GM11168 (cell line): ENCODE data around the gene RAB20.

Experiments used
- in situ Hi-C: fragments of 300-500 bp; cut with MboI; formaldehyde crosslinking; loops from one replicate; pipeline ENCODE4 v1.12.0; 2022; ENCODE audit warnings: low sequenced_read_pairs; ENCODE audit not compliant: unreplicated experiment

Gene RAB20

DNA sequence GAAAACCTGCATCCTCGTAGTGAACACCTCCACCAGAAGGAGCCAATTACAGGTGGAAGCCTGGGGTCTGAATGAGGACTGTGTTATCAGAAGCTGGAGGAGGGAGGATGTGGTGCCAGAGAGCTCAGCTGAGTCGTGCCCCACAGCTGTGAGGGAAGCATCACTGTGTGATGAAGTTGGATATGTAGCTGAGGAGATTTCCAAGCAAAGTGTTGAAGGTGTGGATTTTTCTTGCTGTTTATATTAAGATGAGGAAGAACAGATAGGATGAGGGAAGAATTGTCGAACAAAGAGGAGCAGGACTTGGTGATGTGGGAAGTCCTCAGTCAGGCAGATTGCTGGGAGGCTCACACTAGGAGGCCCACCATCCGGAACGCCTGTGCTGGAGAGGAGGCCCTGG lies 4.4 kb downstream of the RAB20 start:
- in situ Hi-C loops = no loop called here

DNA sequence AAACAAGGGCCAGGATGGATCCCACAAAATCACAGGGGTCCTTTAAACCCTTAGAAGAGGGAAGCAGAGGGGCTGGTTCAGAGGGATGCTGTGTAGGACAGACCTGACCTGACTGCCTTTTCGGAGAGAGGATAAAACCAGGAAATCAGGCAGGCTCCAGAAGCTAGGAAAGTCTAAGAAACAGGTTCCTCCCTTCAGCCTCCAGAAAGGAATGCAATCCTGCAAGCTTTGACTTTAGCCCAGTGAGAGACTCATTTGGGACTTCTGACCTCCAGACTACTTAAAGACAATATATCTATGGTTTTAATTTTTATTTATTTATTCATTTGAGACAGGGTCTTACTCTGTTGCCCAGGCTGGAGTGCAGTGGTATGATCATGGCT lies 5.3 kb downstream of the RAB20 start:
- in situ Hi-C loops = no loop called here

DNA sequence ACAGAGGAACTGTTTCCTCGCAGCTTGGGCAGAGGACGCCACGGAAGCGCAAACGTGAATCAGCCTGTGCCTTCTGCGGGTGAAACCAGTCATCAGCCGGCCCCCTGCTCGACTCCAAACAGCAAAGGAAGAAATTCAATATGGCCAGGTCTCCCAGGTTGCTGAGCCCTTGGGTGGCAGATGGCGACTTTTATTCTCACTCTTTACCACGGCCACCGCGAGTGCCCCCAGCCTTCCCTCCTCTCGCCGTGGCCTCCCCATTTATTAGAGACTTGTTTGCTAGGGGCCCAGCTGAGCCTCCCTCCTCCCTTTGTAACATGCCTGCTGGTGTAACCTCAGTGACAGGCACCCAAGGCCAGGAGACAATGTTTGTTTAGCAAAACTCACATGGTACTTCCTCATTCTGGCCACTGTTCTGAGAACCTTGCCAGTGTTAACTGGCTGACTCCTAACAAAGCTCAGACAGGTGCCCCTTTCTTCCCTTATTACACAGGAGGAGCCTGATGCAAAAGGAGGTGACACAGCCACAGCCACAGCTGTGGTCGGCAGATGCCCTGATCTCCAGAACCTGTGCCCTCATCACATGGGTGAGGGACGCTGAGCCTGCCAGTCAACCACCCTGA lies 5.8 kb downstream of the RAB20 start:
- in situ Hi-C loops = no loop called here

DNA sequence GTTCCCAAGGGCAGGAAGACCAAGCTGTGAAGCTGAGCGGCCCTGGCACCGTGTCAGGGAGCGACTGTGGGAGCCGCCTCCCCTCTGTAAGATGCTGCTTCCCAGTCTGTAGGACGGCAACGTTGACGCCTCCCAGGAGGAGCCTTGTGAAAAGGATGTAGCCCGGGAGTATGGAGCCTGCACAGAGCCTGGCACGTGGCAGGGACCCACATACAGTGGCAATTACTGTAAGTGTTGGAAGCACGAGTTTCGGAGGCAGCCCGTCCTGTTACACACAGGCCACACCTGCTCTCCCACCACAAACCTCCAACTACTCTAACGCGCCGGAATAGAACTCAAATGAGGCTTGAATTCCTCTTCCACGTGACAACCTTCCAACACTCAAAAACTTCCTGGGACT lies 6.6 kb downstream of the RAB20 start:
- in situ Hi-C loops = no loop called here

DNA sequence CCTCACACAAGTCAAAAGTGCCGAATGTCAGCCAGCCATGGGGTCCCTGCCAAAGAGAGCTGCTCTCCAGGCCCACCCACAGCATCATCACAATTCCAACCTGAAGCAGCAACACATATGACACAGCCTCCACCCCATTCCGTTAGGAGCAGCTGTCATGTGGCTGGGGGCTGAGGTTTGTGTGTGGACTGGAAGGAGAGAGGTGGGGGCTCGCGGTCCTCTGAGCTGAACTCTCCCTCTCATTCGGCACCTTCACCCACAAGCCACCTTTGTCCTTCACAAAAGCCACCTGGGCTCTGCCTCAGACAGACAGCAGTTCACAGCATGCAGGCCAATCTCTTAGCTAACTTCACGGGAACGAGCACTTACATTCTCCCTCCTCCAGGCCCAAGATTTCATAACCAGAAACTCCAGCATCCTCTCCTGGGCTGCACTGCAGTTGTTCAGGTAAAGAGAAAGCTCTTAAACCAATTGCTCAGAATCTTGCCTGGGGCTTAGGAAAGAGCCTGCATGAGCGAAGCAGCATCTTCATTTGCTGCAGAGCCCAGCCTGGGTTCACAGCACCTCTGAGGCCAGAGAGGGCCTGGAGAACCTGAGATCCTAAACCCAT lies 7.2 kb downstream of the RAB20 start:
- in situ Hi-C loops = no loop called here

- in situ Hi-C loops = no loop called here
Observed at GRCh38 chr13:110553417-110553816, 8.1 kb downstream of the RAB20 start.

DNA sequence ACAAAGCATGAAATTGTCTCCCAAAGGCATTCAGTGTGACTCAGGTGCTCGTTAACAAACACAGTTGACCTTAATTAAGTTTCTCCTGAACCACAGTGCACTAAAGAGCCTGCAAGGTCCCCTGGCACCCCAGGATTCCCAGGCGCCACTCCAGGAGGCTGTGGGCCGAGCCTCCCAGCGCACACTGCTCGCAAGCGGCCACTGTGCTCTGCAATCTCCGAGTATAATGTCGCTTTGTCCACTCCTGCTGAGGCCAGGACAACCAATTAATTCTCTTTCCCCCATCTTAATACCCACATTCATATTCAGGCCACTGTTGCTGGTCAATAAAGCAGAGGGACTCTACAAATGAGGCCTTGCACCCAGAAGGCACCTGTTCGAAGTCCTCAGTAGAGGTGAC lies 8.8 kb downstream of the RAB20 start:
- in situ Hi-C loops = no loop called here

DNA sequence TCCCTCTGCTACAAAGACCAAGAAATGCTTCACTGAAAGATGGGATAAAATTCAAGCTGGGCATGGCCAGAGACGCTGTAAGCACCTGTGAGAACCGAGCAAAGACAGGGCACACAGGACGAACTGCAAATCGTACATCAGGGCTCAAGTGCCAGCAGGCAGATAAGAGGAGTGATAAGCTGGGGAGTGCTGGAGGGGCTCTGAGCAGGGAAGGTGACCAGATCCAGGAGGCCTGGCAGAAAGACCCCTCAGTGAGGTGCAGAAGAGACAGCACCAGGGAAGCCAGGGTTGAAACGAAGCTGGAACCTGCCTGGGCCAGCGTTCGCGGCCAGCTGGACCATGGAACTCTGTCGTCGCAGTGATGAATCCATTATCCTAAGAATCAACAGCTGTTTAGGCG lies 10.2 kb downstream of the RAB20 start:
- in situ Hi-C loops = no loop called here

- in situ Hi-C loops = no loop called here
Observed at GRCh38 chr13:110549795-110550160, 11.7 kb downstream of the RAB20 start.

- in situ Hi-C loops = no loop called here
Observed at GRCh38 chr13:110548891-110549794, 12.4 kb downstream of the RAB20 start.

DNA sequence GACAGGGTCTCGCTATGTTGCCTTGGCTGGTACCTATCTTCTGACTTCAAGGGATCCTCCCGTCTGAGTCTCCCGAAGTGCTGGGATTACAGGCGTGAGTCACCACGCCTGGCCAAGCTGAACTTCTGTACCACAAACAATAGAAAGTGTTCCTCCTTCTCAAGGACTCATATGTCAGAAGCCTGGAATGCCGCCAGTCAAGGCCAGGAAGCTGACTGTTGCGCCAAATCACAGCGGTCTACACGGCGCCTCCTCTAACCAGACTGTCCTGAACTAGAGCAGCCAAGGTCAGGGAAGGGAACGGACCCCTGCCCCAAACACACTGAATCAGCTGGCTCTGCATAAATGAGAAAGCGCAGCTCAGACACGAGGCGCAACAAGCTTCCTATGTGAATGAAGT lies 14.6 kb downstream of the RAB20 start:
- in situ Hi-C loops = no loop called here

DNA sequence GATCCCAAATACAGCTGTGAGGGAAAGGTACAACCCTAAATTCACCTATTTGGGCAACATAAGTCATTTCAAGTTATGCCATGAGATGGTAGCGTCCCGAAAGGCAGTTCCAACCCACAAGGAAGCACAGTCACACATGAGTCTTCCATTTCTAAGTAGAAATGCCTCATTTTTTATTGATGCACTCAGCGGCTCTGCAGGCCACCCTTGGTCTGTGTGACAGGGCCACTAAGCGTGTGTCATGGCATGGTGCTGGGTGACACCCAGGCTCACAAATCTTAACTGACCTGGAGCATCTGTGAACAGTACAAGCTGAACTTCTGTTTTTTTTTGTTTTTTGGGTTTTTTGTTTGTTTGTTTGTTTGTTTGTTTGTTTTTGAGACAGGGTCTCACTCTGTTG lies 15.1 kb downstream of the RAB20 start:
- in situ Hi-C loops = no loop called here

DNA sequence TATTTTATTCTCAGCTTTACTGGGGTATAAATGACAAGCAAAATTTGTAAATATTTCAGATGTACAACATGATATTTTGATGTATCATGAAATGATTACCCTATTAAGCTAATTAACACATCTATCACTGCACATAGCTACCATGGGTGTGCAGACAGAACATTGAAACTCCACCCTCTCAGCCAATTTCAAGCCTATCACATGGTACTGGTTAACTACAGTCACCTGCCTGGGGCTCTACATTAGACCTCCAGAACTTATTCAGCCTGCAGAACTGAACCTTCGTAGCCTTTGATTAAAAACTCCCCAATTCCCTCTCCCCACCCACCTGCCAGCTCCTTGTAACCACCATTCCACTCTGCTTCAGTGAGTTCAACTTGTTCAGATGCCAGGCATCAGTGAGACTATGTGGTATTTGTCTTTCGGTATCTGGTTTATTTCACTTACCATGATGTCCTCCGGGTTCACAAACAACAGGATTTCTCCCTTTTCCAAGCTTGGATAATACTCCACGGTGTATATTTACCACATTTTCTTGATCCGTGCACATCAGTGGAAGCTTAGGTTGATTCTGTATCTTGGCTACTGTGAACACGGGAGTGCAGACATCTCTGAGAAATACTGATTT lies 19.2 kb downstream of the RAB20 start:
- in situ Hi-C loops = no loop called here

DNA sequence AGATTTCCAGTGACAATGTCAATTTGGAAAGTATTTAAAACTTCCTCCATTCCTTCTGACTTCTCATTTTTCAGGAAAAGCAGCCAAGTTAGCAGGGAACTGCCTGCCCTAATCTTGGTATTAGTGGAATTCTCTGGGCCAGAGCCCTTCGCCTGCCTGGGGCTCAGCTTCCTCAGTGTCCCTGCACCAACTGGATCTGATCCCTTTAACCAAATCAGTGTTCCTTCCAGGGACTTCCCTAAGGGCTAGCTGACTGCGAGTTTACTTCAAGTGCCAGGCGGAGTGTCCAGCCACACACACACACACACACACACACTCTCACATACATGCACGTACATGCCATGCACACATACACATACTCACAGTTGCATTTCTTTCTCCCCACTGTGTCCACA lies 20.0 kb downstream of the RAB20 start:
- in situ Hi-C loops = no loop called here

- in situ Hi-C loops = no loop called here
Observed at GRCh38 chr13:110540871-110541525, 20.5 kb downstream of the RAB20 start.

DNA sequence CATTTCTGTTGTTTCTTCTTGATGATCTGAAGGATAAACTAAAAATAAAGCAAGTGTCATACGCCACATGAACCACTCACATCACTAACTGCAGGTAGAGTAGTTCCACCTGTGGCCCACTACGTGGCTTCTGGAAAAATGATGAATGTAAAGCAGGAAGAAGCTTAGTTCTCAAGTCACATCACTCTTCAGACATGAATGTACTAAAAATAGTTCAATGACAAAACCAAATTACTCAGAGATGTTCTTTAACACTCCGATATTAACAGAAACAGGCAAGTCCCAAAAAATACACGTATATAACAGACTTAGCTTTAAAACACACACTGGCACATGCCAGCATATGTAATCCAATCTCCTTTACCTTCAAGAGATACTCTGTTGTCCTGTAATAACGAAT lies 21.6 kb downstream of the RAB20 start:
- in situ Hi-C loops = no loop called here

DNA sequence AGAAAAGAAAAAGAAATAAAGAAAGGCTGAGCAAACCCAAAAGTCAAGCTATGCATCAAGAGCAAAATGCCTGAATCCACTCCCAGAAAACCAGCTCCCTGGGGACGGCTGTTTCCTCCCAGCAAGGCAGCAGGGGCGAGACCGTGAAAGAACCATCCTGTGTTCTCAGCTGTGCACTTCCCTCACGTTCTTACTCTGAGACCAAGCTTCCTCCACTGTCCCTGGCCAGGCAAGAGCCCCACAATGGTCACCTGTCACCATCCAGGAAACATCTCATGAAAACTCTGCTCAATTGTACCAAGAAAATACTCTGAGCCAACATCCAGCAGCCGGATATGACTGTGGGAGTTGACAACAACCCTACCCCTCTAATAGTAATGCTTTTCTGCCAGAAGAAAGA lies 22.9 kb downstream of the RAB20 start:
- in situ Hi-C loops = no loop called here

- in situ Hi-C loops = no loop called here
Observed at GRCh38 chr13:110536006-110536693, 25.4 kb downstream of the RAB20 start.

DNA sequence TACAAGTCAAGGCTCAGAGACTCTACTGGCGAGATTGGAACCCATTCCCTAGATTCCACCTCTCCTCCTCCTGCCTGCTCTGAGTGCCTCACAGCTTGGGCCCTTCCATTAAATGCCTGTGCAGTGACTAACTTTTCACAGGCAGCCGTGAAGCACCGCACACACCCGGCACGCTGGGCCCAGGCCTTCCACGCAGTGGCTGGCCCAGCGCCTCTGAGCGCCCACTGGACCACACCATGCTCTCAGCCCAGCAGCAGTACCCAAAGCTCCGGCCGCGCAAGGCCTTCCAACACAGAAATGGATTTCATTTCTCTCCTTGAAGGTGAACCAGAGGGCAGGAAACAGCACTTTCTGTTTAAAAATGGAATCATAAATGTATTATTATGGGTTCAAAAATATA lies 26.0 kb downstream of the RAB20 start:
- in situ Hi-C loops = no loop called here
